ENCODE measurements around the gene PPHLN1.
"Not testable (repeated sequence)": the region's sequence is repeated elsewhere in the genome, so short reads cannot be mapped to it uniquely, and the experiment has no call there.

PPHLN1 gene

DNA sequence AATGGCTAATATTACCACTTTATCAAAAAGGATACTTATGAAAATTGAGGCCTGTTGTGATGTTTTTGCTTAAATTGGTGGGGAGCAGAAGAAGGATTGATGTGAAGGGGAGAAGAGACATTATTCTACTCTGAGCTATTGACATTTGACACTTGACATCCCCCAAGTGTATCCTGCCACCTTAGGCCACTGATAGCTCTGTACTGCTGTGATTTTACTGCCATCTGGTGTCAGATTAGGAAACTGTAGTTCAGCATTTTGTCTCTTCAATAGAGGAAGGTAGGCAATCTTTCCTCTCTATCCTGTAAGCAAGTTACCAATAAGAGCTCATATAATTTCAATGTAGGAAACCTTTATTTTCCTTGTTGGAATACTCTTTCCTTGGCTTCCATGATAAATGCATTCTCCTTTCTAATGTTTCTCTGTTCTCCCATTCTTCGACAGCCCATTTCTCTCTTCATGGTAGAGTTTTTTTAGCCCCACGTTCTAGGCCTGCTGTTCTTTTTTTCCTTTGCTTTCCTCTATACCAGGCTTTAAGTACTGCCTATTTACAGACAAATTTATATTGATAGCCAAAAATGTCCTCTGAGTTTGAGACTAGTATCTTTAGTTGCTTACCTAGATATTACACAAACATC lies 46.3 kb downstream of the PPHLN1 start:
- peak; percentile 9 for DNase-seq

DNA sequence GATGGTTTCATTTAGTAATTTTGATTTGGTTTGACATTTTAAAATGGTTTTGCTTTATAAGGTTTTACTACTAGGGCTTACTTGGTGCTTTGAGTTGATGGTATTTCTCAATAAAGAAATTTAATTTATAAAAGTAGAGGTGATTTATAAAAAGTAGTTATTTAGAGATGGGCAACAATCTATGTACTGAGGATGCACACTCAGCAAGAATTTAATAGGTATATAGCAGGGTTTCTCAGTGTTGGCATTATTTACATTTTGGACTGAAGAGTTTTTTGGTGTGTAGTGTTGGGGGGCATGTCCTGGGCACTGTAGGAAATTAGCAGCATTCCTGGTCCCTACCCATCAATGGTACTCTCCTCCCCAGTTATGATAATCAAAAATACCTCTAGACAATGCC lies 47.7 kb downstream of the PPHLN1 start:
- DNase-seq, result no peak

DNA sequence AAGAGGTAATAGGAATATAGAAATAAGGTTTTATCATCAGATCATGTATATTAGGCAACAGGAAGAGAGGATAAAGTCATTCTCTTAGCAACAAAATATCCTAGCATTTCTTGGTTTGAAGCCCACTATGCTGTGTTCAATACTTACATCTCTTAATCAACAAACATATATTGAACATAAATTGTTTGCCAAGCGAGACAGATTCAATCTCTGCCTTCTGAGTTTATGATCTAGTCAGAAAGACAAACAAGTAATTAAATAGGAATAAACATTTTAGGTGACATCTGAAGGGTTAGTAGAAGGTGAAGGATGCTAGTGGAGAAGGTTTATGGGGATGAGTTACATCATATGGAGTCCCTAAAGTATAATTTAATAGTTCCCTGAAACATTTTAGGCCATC lies 54.8 kb downstream of the PPHLN1 start:
- no peak for DNase-seq

DNA sequence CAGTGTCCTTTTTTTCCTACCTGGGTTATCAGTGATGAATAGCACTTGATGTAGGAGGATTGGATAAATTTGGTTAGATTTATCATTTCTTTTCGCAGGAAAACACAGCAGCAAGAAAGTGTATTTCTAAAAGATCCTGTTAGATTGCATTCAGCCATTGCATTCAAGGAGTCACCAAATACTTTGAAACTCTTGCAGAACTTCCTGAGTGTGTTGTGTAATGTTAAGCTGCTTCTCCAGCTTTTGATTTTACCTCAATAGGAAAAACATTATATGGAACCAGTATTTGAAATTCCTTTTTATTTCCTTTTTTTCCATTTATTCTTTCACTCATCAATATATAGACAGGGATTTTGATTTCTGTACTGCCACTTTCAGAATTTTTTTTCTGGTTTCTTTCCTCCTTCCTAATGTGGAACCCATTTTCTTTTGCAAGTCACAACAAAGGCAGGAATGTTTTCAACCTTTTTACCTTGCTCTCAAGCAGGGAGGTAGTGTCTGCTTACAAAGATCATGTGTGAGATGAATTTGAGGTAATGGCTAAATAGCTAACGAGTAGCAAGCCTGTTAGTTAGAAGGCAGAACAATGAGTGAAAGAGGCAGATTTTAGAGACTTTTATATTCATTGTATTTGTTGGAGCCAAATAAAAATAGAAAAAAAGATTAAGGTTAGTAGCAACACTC lies 56.2 kb downstream of the PPHLN1 start:
- DNase-seq, result no peak

DNA sequence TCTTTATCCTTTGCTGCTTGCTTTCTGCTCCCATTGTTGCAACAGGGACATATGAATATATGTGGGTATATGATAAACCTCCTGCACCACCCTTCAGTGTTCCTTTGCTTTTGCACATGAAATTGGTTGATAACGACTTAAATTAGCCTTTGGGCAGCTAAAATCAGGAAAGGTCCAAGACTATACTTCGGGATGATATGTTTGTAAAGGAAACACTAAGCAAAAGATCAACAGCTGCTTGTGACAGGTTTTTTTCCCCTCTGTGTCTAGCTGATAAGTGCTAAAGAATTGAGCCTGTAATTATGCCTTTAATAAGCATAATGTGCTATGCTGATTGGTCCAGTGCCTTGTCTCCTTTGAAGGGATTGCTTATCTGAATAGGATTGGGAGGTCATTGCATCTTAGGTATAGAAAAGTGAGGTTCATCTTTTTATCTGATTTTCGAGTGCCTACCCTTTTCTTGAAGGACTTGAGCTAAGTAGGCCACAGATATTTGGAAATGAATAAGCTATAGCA lies 59.4 kb downstream of the PPHLN1 start:
- DNase-seq, result no peak

DNA sequence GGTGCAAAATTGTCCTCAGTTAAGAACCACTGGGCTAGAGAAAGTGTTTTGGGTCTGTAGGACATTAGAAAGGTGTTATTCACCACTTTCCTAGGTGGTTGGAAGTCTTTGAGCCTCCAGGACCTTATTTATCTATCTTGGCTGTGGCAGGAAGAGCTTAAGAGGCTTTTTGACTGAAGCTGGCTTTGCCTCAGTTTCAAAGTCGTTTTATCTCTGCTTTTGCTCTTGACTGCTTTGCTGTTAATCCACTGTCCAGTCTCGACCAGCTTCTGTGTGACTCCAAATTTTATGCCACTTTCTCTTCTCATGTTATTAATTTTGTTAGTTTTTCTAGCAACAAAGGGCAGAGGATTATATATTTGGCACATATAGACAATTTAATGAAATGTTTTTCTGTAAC lies 60.3 kb downstream of the PPHLN1 start:
- no peak for DNase-seq

DNA sequence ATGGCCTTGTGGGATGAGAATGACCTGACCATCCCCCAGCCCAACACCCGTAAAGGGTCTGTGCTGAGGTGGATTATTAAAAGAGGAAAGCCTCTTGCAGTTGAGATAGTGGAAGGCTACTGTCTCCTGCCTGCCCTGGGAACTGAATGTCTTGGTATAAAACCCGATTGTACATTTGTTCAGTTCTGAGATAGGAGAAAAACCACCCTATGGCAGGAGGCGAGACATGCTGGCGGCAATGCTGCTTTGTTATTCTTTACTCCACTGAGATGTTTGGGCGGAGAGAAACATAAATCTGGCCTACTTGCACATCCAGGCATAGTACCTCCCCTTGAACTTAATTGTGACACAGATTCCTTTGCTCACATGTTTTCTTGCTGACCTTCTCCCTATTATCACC lies 62.1 kb downstream of the PPHLN1 start:
- not testable (repeated sequence) for DNase-seq

DNA sequence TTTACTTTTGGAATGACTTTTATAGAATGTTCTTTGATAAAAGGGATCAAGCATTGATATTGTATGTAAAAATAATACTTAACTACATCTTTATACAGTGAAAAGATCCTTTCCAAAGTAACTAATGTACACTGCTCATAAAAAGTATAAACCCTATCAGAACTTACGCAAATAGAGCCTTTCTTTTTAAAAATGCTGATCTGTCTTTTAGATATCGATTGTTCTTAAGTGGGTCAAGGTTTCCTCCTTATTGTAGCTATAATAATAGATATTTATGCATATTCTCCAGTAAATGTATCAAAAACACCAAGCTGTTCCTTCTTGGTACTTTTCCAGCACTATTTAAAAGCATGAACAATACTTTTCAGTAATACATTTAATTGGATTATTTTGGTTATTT lies 68.5 kb downstream of the PPHLN1 start:
- DNase-seq, result no peak

DNA sequence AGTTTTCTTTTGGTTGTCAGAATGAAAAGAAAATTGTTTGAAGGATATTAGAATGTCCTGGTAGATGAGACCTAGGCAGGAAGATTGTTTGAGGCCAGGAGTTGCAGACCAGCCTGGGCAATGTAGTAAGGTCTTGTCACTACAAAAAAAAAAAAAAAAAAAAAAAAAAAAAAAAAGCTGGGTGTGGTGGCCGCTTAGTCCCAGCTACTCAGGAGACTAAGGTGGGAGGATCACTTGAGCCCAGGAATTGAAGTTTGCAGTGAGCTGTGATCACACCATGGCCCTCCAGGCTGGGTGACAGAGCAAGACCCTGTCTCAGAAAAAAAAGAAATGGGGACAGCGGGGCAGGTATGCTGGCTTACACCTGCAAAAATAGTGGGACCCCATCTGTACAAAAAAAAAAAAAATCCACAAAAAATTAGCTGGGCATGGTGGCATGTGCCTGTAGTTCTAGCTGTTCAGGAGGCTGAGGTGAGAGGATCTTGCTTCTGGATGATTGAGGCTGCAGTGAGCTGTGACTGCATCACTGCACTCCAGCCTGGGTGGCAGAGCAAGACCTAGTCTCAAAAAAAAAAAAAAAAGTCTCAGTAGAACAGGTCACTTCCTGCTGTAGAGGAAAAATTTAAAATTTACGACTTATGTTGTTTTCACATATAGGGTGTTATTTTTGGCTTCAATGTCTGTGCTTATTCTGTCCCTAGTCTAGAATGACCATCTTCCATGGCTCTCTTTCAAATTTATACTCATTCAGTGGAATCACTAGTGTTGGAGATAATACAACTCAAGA lies 70.7 kb downstream of the PPHLN1 start:
- DNase-seq, result no peak

DNA sequence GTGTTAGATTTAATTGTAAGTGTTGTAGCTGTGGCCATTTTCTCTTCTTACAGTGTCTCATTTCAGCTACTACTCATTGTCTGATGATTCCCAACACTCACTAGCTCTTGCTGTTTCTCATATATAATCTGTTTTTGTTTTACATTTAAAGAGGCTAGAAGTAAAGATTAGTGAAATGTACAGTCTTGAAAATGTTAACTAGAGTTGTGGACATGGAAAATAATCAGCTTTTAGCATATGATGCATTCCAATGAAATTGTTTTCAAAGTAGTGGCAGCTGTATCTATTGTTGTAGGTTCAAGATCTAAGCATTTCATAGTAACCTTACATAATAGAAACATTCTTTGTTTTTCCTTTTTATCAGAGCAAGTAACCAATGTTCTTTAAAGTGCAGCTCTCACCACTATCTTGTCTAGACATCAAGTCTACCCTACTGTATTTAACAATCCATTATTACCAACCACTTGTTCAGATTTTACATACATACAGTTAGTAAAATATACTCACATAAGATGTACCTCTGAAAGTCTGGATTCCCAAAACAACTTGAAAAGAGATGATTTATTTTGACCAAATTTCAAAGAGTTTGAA lies 76.9 kb downstream of the PPHLN1 start:
- DNase-seq, result no peak

DNA sequence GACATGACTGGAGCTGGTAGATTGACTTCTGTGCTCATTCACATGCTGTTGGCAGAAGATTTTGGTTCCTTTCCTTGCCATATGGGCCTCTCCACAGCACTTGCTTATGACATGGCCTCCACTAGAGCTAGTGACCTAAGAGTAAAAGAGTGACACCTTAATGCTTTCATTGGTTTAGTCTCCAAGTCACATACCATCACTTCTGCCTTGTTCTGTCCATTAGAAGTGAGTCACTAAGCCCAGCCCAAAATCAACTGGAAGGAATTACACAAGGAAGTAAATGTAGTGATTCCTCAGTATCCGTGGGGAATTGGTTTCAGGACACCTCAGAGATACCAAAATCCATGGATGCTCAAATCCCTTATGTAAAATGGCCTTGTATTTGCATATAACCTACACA lies 81.3 kb downstream of the PPHLN1 start:
- DNase-seq, result no peak

DNA sequence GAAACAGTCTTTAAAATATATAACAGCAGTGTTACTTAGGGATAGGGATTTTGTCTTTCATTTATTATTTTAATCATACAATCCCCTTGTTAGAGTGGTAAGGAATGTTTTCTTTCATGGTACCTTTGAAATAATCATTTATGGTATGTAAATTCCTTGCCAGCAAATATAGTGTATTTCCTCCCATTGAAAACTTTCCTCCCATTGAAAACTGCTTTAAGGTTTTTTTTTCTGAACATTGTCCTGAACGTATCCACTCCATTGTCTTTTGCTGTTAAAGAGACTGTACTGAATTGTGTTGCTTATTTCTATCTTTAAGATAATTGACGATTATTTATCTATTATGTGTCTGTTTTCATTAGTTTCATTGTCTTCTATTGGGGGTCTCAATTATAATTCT lies 83.5 kb downstream of the PPHLN1 start:
- DNase-seq, result no peak

DNA sequence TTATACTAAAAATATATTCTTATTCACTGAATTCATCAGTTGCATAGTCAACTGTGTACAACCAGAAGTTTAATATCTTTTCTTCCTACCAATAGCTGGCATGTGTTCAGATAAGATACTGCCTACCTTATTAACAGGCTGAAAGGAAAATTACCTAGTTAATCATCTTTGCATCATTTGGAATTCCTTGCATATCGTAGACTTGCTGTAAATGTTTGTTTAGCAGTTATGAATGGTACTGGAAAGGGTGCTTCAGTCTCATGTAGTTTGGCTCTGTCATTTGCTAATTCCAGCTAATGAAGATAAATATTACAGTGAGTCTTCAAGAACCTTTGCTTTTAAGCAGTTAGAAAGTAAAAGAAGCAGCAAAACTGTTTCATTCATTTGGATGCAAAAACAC lies 84.4 kb downstream of the PPHLN1 start:
- DNase-seq, result no peak

DNA sequence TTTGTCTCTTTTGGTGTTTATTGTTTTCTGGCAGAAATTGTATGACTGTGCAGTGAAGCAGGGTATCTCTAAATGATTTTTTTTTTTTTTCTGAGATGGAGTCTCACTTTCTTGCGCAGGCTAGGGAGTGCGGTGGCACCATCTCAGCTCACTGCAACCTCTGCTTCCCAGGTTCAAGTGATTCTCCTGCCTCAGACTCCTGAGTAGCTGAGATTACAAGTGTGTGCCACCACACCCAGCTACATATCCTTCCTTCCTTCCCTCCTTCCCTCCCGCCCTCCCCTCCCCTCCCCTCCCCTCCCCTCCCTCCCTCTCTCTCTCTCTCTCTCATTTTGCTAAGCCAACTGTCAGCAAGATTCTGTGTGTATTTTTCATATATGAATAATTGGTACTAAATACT lies 94.4 kb downstream of the PPHLN1 start:
- no peak for DNase-seq

DNA sequence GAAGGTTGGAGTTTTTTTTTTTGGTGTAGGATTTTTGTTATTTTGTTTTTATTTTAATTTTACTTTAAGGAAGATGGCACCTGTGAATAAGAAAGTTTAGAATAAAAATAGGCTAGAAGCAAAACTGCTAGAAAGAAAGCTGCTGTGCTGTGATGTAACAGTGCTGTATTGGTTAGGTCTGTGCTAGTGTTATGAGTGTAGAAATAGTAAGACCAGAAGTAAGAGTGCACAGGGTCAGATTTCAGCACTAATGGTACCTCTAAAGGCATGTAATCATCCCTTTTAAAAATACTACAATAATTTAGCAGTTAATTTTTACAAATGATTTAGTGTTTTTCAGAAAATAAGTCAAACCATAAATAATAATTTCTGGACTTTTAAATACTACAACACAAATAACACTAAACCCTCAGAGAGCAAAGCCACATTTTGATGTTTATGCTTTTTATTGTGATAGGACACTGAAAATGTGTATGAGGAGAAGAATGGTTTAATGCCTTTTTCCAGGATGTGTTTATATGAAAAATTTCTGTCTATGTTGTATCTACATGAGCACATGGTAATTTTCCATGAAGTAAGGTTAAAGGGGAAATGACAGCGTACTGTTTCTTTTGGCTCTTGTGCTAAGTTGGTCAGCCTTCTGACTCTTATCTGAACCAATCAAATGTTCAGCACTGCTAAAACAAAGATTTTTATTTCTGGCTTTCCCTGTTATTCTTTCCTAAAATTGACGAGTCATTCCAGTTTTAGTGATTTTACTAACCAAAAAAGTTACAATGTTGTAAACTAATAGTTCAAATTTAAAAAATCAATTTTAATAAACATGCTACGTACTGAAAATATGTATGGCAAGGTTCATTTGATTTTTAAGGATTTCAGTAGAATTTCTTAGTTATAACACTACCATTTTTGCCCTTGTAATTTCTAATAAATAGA lies 96.1 kb downstream of the PPHLN1 start:
- no peak for DNase-seq

DNA sequence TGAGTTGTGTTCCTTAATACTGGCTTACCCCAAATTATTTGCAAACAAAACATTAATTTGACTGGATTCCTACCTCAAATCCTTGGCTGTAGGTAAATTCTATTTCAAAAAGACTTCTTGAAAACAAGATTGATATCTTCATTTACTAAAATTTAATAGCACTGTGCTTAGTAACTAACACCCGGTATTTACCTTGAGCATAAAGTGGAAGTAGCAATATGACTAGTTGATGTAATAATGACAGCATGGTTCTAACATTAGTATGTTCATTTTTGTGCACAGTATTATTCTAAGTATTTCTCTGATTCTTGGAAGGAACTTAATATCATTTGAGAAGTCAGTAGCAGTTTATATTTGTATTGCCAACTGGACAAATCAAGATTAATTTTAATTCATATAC lies 96.8 kb downstream of the PPHLN1 start:
- no peak for DNase-seq

DNA sequence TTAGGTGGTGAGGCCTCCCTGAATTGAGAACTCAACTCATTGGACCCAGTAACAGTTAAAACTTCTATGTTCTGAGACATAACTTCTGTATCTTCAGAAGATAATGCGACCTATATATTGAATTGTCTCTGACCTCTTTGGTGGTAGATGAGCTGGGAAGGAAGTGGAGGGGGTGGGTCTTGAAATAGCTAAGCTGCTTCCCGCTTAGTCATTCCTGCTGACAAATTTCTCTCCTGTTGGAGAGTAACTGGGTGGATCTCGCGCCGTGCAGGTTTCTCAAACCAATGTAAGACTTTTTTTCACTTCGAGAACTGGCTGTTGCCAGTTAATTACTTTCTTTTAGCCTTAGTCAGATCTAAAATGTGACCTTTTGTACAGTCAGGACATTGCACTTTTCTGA lies 100.8 kb downstream of the PPHLN1 start:
- DNase-seq, result no peak

DNA sequence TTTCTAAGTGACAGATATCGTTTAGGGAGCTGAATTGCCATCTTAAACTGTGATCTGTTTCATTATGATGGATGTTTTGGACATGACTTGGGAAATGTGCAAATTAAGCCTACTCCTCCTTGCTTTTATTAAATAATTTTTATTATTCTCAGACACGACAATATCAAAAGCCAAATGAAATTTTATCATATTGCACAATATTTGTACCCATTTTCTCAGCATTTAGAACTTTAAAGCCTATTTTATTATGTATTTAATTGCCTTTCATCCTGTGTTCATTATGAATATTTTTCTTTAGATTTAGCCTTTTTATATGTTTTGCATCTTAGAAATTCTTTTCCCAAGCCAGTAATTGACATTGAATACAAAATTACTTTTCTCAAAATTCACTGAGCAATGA lies 102.9 kb downstream of the PPHLN1 start:
- no peak for DNase-seq

DNA sequence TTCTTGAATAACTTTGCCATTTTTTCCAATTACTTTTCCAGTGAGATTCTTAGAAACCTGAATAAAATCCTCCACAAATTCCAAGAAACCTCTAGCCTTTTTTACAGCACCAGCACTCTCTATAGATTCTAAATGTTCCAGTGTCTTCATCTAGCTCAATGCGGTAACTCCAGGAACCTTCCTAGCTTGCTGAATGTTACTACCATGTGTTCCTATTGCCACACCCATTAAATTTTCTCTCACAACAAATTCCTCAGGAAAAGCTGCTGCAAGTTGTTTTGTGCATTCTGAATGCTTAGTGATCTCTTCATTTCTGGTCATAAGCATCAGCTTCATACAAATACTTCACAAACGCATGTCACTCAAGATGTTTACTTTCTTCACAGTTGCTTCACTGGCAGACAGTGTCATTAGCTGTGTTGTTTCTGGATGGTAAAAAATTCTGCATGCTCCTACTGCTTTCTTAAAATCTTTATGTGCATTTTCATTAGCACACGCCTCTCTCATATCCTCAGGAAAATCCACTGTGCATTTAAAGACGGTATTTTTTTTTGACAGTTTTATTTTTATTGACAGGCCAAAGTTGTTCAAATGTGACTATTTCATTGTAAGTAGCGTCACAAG lies 106.7 kb downstream of the PPHLN1 start:
- no peak for DNase-seq

DNA sequence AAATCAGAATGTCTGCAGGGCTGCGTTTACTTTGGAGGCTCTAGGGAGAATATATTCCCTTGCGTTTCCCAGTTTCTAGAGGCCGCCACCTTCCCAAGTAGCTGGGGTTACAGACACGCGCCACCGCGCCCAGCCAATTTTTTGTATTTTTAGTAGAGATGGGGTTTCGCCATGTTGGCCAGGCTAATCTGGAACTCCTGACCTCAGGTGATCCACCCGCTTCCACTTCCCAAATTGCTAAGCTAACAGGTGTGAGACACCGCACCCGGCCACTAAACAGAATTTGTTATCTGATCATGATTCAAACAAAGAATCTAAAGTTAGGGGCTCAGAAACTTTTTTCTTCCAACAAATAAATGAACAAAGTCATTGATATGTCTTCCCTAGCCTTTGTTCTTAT lies 114.6 kb downstream of the PPHLN1 start:
- no peak for DNase-seq

DNA sequence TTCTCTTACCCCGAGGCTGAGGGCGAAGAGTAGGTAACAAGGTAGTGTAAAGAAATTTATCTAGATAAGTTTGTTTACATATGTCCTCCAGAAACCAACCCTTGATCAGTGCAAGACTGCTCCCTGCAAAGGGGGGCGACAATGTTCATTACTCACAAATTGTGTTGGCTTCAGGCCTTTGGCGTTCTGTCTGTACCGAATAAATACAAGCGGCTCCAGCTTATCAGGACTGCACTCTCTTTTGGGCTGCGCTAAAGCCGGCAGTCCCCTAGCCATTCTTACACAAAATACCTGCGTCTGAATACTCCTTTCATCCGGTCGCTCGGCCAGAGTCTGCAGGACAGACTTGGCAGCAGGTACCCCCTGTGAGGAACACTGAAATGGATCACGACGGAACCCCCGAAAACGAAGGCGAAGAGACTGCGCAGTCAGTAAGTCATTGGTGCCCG lies 116.4 kb downstream of the PPHLN1 start:
- DNase-seq, result no peak

DNA sequence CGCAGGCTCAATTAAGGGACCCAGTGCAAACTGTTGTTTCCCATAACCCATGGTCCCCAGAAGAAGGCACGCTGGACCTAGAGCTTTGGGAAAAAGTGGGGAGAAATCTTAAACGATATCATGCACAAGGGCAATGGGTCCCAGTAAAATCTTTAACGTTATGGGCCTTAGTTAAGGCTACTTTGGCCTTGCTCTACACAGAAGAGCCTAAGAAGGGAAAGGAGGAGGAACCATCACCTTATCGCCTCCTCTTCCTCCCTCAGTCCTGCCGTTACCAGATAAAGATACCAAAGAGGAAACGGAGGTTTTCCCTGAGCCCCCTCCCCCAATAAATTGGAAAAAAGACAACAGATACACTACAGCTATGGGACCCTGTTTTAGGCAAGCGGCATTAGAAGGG lies 116.9 kb downstream of the PPHLN1 start:
- no peak for DNase-seq
